GM21423 (cell line): ENCODE results near the gene RCSD1.
"Not testable (repeated sequence)": the region's sequence is repeated elsewhere in the genome, so short reads cannot be mapped to it uniquely, and the experiment has no call there.

ENCODE experiments used
- ATAC-seq: cut with Tn5 transposase; IDR thresholded peaks from one replicate; pipeline ENCODE4 v1.9.1; 2021; ENCODE audit warnings: mild to moderate bottlenecking, moderate library complexity; ENCODE audit not compliant: unreplicated experiment

RCSD1 gene

DNA sequence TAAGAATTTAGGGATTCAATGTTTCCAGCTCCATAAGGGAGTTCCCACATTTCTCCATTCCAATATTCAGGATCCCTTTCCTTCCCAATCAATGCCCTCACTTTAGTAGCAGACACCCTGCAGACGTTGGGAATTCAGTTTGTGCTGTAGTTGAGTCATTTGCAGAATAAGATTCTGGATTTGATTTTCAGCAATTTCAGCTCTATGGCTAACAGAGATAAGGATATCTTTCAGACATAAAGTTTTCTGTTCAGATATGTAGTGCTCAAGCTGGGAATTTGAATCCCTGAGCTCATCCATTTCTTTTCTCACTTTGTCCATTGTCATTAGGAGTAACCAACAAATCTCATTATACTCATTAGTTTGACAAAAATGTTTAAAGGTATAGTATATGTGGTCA is 104.8 kb downstream of the RCSD1 start:
- no peak for ATAC-seq

DNA sequence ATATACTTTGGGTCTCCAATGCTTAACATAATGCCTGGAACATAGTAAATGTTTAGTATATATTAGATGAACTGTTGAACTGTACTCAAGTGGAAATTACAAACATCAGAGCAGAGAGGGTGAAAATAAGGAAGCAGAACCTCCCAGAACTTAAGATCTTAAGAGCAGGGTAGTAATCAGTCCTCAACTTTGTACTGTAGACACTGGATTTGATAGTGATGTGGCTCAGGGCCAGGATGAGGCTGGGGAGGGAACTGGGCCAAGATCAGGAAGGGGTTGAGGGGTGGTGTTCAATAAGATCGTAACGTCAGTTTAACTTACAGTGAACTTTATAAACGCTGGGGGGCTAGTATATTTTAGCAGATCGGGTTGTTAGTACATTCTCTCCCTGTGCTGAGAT is 107.1 kb downstream of the RCSD1 start:
- ATAC-seq: no peak

DNA sequence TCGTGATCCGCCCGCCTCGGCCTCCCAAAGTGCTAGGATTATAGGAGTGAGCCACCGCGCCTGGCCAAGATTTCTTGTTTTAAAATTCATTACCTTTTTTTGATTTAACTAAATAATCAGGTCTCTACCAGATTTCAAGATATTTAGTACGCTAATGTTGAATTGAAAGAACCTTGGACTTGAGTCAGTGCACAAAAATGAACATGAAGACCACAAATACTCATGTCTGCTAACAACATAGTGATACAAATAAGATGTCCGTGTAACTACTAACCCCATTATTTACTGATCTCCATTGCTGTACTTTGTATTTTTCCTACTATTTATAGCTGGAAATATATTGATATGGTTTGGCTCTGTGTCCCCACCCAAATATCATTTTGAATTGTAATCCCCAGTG is 108.1 kb downstream of the RCSD1 start:
- ATAC-seq: no peak

- no peak for ATAC-seq
These were observed 109.7 kb downstream of the RCSD1 start for GRCh38 chr1:167739752-167740151.

DNA sequence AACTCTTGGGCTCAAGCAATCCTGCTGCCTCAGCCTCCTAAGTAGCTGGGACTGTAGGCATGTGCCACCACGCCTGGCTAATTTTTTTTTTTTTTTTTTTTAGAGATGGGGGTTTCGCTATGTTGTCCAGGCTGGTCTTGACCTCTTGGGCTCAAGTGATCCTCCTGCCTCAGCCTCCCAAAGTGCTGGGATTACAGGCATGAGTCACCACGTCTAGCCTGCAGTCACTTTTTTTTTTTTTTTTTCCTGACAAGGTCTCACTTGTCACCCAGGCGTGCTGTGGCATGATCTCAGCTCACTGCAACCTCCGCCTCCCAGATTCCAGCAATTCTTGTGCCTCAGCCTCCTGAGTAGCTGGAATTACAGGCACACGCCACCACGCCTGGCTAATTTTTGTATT is 111.1 kb downstream of the RCSD1 start:
- ATAC-seq: not testable (repeated sequence)

GRCh38 chr1:167742392-167743057 is 112.5 kb downstream of the RCSD1 start:
- not testable (repeated sequence) for ATAC-seq

GRCh38 chr1:167744901-167745300 is 114.9 kb downstream of the RCSD1 start:
- ATAC-seq: no peak

- ATAC-seq: no peak
These were observed 116.1 kb downstream of the RCSD1 start for GRCh38 chr1:167746013-167746672.

GRCh38 chr1:167746988-167747655 is 117.1 kb downstream of the RCSD1 start:
- no peak for ATAC-seq

DNA sequence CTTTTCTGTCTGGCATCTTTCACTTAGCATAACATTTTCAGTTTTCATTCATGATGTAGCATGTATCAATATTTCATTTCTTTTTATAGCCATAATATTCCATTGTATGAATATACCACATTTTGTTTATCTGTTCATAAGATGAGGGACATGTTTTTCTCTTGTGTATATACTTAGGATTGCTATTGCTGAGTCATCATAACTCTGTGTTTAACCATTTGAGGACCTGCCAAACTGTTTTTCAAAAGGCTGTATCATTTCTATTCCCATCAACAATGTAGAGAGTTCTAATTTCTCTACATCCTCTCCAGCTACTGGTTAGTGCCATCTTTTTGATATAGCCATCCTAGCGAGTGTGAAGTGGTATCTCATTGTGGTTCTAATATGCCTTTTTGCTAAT is 118.0 kb downstream of the RCSD1 start:
- no peak for ATAC-seq

GRCh38 chr1:167748906-167749305 is 118.9 kb downstream of the RCSD1 start:
- ATAC-seq: no peak

GRCh38 chr1:167749741-167750140 is 119.7 kb downstream of the RCSD1 start:
- no peak for ATAC-seq

DNA sequence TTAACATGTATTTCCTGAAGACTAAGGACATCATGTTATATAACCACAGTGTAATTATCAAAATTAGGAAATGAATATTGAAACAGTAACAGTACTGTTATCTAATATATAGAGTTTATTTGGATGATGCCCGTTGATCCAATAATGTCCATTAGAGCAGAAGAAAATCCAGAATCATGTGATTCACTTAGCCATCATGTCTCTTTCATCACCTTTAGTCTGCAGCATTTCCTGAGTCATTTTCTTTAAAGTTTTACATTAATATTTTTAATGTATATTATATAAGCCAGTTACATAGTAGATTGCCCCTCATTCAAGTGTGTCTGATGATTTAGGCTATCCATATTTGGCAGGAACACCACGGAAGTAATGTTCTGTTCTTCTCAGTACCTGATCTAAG is 120.6 kb downstream of the RCSD1 start:
- no peak for ATAC-seq

GRCh38 chr1:167751676-167752075 is 121.6 kb downstream of the RCSD1 start:
- ATAC-seq: no peak

DNA sequence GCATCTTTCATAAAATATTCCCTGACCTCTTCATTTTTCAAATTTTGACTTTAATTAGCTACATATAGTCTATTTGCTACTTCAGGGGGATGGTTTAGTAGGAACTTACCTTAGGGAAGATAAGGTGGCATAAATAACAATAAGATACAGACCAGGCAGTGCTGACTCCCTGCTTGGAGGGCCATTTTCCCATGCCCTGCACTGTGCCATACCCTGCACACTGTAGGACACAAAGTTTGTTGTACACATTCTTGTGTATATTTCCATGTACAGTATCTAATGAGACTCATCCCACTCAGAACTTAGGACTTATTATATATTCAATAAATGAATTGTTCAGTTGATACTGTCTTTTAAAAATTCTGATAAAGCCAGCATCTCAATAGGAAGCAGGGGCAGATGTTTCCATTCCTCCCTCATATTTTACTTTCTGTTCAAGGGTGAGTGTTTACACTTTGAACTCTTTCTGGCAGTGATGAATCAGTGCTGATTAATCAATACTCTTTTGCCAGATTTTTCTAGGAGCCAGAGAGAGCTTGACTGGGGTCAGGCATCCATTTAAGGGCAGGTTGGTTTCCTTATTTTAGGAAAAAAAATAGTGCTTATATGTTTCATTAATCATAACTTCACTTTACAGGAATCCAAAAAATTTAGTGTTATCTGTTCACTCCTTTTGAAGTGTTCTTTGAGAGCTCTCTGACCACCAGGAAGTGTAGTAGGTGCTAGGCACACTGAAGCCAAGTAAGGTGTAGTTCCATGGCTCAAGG is 122.4 kb downstream of the RCSD1 start:
- no peak for ATAC-seq

DNA sequence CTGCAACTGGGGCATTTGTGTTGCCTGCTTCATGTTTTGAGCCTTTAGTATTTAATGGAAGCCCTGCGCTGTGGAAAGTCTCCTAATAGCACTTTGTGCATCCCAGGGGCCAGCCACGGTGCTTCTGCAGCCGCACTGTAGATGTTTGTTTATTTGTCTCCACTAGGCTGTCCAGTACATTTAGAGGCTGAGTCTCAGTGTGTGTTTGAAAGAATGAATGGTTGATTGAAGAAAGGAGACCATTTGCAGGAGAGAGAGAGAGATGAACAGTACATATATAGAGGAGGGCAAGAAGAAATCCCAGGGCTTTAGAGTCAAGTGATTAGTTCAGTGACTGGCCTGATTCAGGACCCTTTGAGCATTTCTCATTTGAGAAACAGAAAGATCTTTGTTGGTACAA is 125.6 kb downstream of the RCSD1 start:
- no peak for ATAC-seq
